IMR-90 (cell line): ENCODE data around the gene MBTD1. TPM values are rescaled to one million over a fixed set of nuclear protein-coding genes. Genes with fewer than 3 reads are reported as not detected.

Experiments used
- ATAC-seq: fragments of 200-7000 bp; cut with Tn5 transposase; 2 replicates; pipeline ENCODE4 v1.9.1; 2020; ENCODE audit warnings: low read depth, mild to moderate bottlenecking, moderate library complexity
- BruUV-seq: library from RNA; stranded (reverse); fragments of 400-500 nt; replicated peaks from 2 replicates; lab custom pipeline; 2021; lab: Mats Ljungman, UMichigan
- CTCF ChIA-PET: fragments of 300-600 bp; formaldehyde crosslinking; extraction: SDS; loops from one replicate; lab custom pipeline; 2021; ENCODE audit warnings: antibody characterized with exemption; lab: Yijun Ruan, JAX
- POLR2A ChIA-PET: fragments of 300-600 bp; sonication (Branson Sonifier 250); formaldehyde crosslinking; loops from one replicate; lab custom pipeline; 2022; ENCODE audit warnings: antibody characterized with exemption; ENCODE audit not compliant: unreplicated experiment; lab: Charles Lee
- DNase-seq: peaks from one replicate; pipeline ENCODE4 v3.0.0; 2013
- H2AFZ ChIP-seq: replicated peaks from 2 replicates; pipeline ENCODE3; 2013; ENCODE audit warnings: low read length, mild to moderate bottlenecking; ENCODE audit not compliant: poor library complexity
- H2AK5ac ChIP-seq: 2 replicates; pipeline ENCODE4 v1.6.1; 2013; ENCODE audit warnings: low read depth, low read length, inconsistent platforms
- H2AK9ac ChIP-seq: replicated peaks from 2 replicates; pipeline ENCODE3; 2013; ENCODE audit warnings: mild to moderate bottlenecking, low read depth, low read length, moderate library complexity; ENCODE audit not compliant: poor library complexity
- H2BK120ac ChIP-seq: 2 replicates; pipeline ENCODE4 v1.6.1; 2013; ENCODE audit warnings: low read depth, low read length, inconsistent platforms
- H2BK15ac ChIP-seq: 3 replicates; pipeline ENCODE4 v1.6.1; 2013; ENCODE audit warnings: low read depth, low read length, inconsistent platforms
- H2BK20ac ChIP-seq: 2 replicates; pipeline ENCODE4 v1.6.1; 2013; ENCODE audit warnings: low read depth, mild to moderate bottlenecking, inconsistent platforms, low read length, moderate library complexity
- H2BK5ac ChIP-seq: 2 replicates; pipeline ENCODE4 v1.6.1; 2013; ENCODE audit warnings: mild to moderate bottlenecking, low read depth, low read length, inconsistent platforms; ENCODE audit not compliant: poor library complexity, severe bottlenecking
- H3K14ac ChIP-seq: replicated peaks from 2 replicates; pipeline ENCODE4 v1.6.1; 2013; ENCODE audit warnings: low read depth, low read length, inconsistent platforms
- H3K18ac ChIP-seq: 2 replicates; pipeline ENCODE4 v1.6.1; 2013; ENCODE audit warnings: low read depth, low read length, control low read depth
- H3K23ac ChIP-seq: 2 replicates; pipeline ENCODE4 v1.6.1; 2013; ENCODE audit warnings: low read depth, low read length, inconsistent platforms
- H3K27ac ChIP-seq: 2 replicates; pipeline ENCODE4 v1.5.1; 2013; ENCODE audit warnings: mild to moderate bottlenecking, control low read depth, low read length; ENCODE audit not compliant: insufficient read depth
- H3K27me3 ChIP-seq: 2 replicates; pipeline ENCODE4 v1.6.1; 2013; ENCODE audit warnings: low read length; ENCODE audit not compliant: control insufficient read depth, insufficient read depth
- H3K36me3 ChIP-seq: 2 replicates; pipeline ENCODE4 v1.6.1; 2013; ENCODE audit warnings: low read length, mixed read lengths; ENCODE audit not compliant: control insufficient read depth, insufficient read depth
- H3K4ac ChIP-seq: 2 replicates; pipeline ENCODE4 v1.6.1; 2013; ENCODE audit warnings: low read depth, low read length, inconsistent platforms
- H3K4me1 ChIP-seq: 2 replicates; pipeline ENCODE4 v1.6.1; 2013; ENCODE audit warnings: low read length, mixed read lengths; ENCODE audit not compliant: control insufficient read depth, insufficient read depth
- H3K4me2 ChIP-seq: 2 replicates; pipeline ENCODE4 v1.6.1; 2013; ENCODE audit warnings: low read depth, mild to moderate bottlenecking, control low read depth, low read length, moderate library complexity
- H3K4me3 ChIP-seq: 2 replicates; pipeline ENCODE4 v1.5.1; 2013; ENCODE audit warnings: low read depth, mild to moderate bottlenecking, control low read depth, low read length, moderate library complexity; ENCODE audit not compliant: insufficient read depth
- H3K56ac ChIP-seq: 2 replicates; pipeline ENCODE4 v1.6.1; 2013; ENCODE audit warnings: low read length, inconsistent platforms; ENCODE audit not compliant: insufficient read depth; ENCODE audit errors: extremely low read depth
- H3K79me1 ChIP-seq, 2 experiments: 2 replicates each; pipeline ENCODE4 v1.6.1; 2013; ENCODE audit warnings: low read length in 2 of 2, inconsistent platforms in 1 of 2, low read depth in 1 of 2
- H3K9ac ChIP-seq: 2 replicates; pipeline ENCODE4 v1.6.1; 2013; ENCODE audit warnings: low read depth, low read length, control low read depth
- H3K9me1 ChIP-seq: 2 replicates; pipeline ENCODE4 v1.6.1; 2013; ENCODE audit warnings: low read length, inconsistent platforms; ENCODE audit not compliant: insufficient read depth
- H3K9me3 ChIP-seq: 2 replicates; pipeline ENCODE4 v1.6.1; 2013; ENCODE audit warnings: low read length; ENCODE audit not compliant: control insufficient read depth, insufficient read depth
- H4K20me1 ChIP-seq: 2 replicates; pipeline ENCODE4 v1.6.1; 2013; ENCODE audit warnings: low read length, inconsistent platforms; ENCODE audit not compliant: insufficient read depth
- H4K5ac ChIP-seq: 2 replicates; pipeline ENCODE4 v1.6.1; 2013; ENCODE audit warnings: mild to moderate bottlenecking, low read depth, low read length, control low read depth
- H4K8ac ChIP-seq, 2 experiments: 2 replicates each; pipeline ENCODE4 v1.6.1; 2013; ENCODE audit warnings: low read depth in 2 of 2, low read length in 2 of 2, control low read depth in 1 of 2, inconsistent platforms in 1 of 2
- H4K91ac ChIP-seq: 2 replicates; pipeline ENCODE4 v1.6.1; 2013; ENCODE audit warnings: low read depth, low read length, inconsistent platforms; ENCODE audit not compliant: insufficient read depth
- MAFK ChIP-seq: IDR thresholded peaks from 2 replicates; pipeline ENCODE4 v1.6.1; 2012; ENCODE audit warnings: low read depth, low read length, improper control_type of control experiment
- MXI1 ChIP-seq: IDR thresholded peaks from 2 replicates; pipeline ENCODE4 v1.6.1; 2012; ENCODE audit warnings: low read depth, mild to moderate bottlenecking, low read length, moderate library complexity, borderline replicate concordance
- POLR2A ChIP-seq: IDR thresholded peaks from 2 replicates; pipeline ENCODE4 v1.6.1; 2012; ENCODE audit warnings: mild to moderate bottlenecking, low read depth, low read length
- RCOR1 ChIP-seq: IDR thresholded peaks from 2 replicates; pipeline ENCODE4 v1.6.1; 2012; ENCODE audit warnings: mild to moderate bottlenecking, low read length, improper control_type of control experiment; ENCODE audit not compliant: insufficient replicate concordance
- RFX5 ChIP-seq: IDR thresholded peaks from 2 replicates; pipeline ENCODE4 v1.8.0; 2012; ENCODE audit warnings: low read depth, mild to moderate bottlenecking, low read length, moderate library complexity
- SMC3 ChIP-seq: fragments of 150-350 bp; IDR thresholded peaks from 2 replicates; pipeline ENCODE4 v1.6.1; 2016; ENCODE audit warnings: low read depth, mild to moderate bottlenecking, antibody characterized with exemption, low read length, moderate library complexity
- WGBS, 2 experiments: methylation state at CpG; one replicate each; pipeline versions ENCODE4 v1.1.5 to v1.1.7; 2013; ENCODE audit warnings: missing lambda C conversion rate in 2 of 2; ENCODE audit not compliant: insufficient read length in 1 of 2; ENCODE audit errors: extremely low coverage in 2 of 2; 5-methylcytosine and 5-hydroxymethylcytosine counted together
- dilution Hi-C: fragments of 300-500 bp; cut with HindIII; formaldehyde crosslinking; loops from one replicate; pipeline ENCODE4 v1.14.3; 2018; ENCODE audit warnings: low sequenced_read_pairs; ENCODE audit not compliant: unreplicated experiment
- in situ Hi-C: fragments of 300-500 bp; cut with MboI; formaldehyde crosslinking; loops from 3 replicates; pipeline ENCODE4 v1.14.3; 2019; ENCODE audit warnings: low sequenced_read_pairs, inconsistent platforms, mixed read lengths
- intact Hi-C: fragments of 100-400 bp; cut with micrococcal nuclease; formaldehyde crosslinking; loops from 2 replicates; pipeline ENCODE4 v1.10.0; 2022
- polyA plus RNA-seq, 3 experiments: library from polyadenylated mRNA; depleted of rRNA; stranded (reverse); fragments of >200 nt; gene quantifications; 2 replicates each; pipeline ENCODE4 v1.2.3, GENCODE V29; 2012; ENCODE audit warnings: low replicate concordance in 1 of 3
- total RNA-seq: library from RNA; depleted of rRNA; stranded (reverse); fragments of >200 nt; gene quantifications from 2 replicates; pipeline ENCODE4 v1.2.3, GENCODE V29; 2012
- TF ChIP-seq, protein P1 (sequence below): fragments of 150-350 bp; IDR thresholded peaks from 2 replicates; pipeline ENCODE4 v1.6.1; 2017; ENCODE audit warnings: mild to moderate bottlenecking, antibody characterized with exemption, low read length, low read depth
- TF ChIP-seq, protein P2 (sequence below): fragments of 150-350 bp; IDR thresholded peaks from 2 replicates; pipeline ENCODE4 v1.6.1; 2016; ENCODE audit warnings: low read depth, mild to moderate bottlenecking, low read length, moderate library complexity, borderline replicate concordance

MBTD1 gene
- total and polyA plus RNA-seq, 2 of the 4 experiments (the other 2 are of a cell fraction) = 3.2 to 5.6 TPM

DNA sequence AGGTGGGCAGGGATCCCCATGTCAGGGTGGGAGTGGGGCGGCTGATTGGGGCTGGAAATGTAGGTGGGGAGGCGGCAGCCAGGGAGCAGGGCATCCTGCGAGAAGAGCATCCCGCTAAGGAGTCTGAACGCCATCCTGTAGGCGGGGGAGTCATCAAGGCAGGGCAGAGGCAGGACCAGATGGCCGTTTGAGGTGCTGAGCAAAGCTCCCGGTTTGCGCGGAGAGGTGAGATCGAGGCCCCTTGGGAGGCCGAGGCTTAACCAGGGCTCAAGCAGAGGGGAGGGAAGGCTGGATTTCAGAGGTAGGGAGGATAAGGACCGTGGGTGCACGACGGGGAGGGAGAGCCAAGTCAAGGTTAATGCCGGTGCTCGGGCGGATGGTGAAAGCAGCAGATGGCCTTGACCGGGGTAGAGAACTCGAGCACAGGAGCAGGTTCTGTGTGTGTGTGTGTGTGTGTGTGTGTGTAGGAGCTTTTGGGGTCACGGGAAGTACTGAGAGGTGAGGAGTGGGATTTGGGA lies 94.1 kb downstream of the MBTD1 start:
- peak overlapping the region; percentile 95 for H2AFZ ChIP-seq
- H4K8ac ChIP-seq = peak overlapping the region; percentile 87 to 100
- H3K4ac ChIP-seq = peak overlapping the region; percentile 97
- peak; percentile 19 for ATAC-seq
- peaks cover 38% of the 10 kb centered on the region for H3K36me3 ChIP-seq
- peak overlapping the region; percentile 95 for H4K5ac ChIP-seq
- ChIA-PET CTCF (interaction anchor here (0.5 to 1.3 kb wide), 2 partner anchors 42 to 98 kb away, joined by 3 read pairs; no protein-coding TSS in a partner anchor), POLR2A (no interaction called here)
- dilution Hi-C loops = no loop called here
- peak overlapping the region; percentile 25; the same call in 2 of the 3 replicates for H2BK15ac ChIP-seq
- no peaks in the 10 kb centered on the region for H3K9me3 ChIP-seq
- H3K4me3 ChIP-seq = peak overlapping the region; percentile 87
- 10% methylated on average over 14 of the region's 21 CpGs; no CpG with 5 or more reads in 1 of the 2 experiments for WGBS, 2 experiments
- H3K9ac ChIP-seq = peak overlapping the region; percentile 78
- peak overlapping the region; percentile 97 for H2AK9ac ChIP-seq
- peak overlapping the region; percentile 84 for H2AK5ac ChIP-seq
- H3K27ac ChIP-seq = peak overlapping the region; percentile 91
- H3K9me1 ChIP-seq = peaks cover 10% of the 10 kb centered on the region; the same call in 1 of the 2 replicates
- peak; percentile 22 for DNase-seq
- no TSS peak for BruUV-seq
- H3K18ac ChIP-seq = peak overlapping the region; percentile 76
- H3K56ac ChIP-seq = peak overlapping the region; percentile 67
- in situ Hi-C loops = no loop called here
- peak overlapping the region; percentile 94 for H3K4me2 ChIP-seq
- peak overlapping the region; percentile 89 for H3K14ac ChIP-seq
- H3K23ac ChIP-seq = peak overlapping the region; percentile 16
- peaks cover 19% of the 10 kb centered on the region for H4K20me1 ChIP-seq
- H2BK20ac ChIP-seq = no peak overlapping the region
- no peaks in the 10 kb centered on the region for H3K27me3 ChIP-seq
- TF ChIP-seq, protein P1, sequence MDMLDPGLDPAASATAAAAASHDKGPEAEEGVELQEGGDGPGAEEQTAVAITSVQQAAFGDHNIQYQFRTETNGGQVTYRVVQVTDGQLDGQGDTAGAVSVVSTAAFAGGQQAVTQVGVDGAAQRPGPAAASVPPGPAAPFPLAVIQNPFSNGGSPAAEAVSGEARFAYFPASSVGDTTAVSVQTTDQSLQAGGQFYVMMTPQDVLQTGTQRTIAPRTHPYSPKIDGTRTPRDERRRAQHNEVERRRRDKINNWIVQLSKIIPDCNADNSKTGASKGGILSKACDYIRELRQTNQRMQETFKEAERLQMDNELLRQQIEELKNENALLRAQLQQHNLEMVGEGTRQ = no peak
- no peak for TF ChIP-seq POLR2A
- peak; percentile 12; the same call in 1 of the 2 replicates for TF ChIP-seq MXI1
- TF ChIP-seq SMC3 = no peak
- TF ChIP-seq, protein P2, sequence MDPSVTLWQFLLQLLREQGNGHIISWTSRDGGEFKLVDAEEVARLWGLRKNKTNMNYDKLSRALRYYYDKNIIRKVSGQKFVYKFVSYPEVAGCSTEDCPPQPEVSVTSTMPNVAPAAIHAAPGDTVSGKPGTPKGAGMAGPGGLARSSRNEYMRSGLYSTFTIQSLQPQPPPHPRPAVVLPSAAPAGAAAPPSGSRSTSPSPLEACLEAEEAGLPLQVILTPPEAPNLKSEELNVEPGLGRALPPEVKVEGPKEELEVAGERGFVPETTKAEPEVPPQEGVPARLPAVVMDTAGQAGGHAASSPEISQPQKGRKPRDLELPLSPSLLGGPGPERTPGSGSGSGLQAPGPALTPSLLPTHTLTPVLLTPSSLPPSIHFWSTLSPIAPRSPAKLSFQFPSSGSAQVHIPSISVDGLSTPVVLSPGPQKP = no peak
- no peak for TF ChIP-seq MAFK
- TF ChIP-seq RFX5 = no peak
- TF ChIP-seq RCOR1 = no peak
- peak overlapping the region; percentile 95 for H2BK5ac ChIP-seq
- H3K79me1 ChIP-seq = peaks cover 27 to 56% of the 10 kb centered on the region in 2 experiments
- peaks cover 8% of the 10 kb centered on the region; the same call in 1 of the 2 replicates for H3K4me1 ChIP-seq
- H4K91ac ChIP-seq = peak overlapping the region; percentile 95
- H2BK120ac ChIP-seq = peak overlapping the region; percentile 13; the same call in 1 of the 2 replicates
- intact Hi-C loops = loop anchor here (2.0 to 5.0 kb wide), 2 partner anchors 95 to 372 kb away; partner anchors contain the start of genes MBTD1 and UTP18
